H9 (cell line): Measurements from ENCODE around the gene ZBTB38. TPM values are rescaled to one million over a fixed set of nuclear protein-coding genes. Genes with fewer than 3 reads are reported as not detected.
A peak's percentile ranks its signal among the peaks of the same experiment; 100 is the strongest.

Source experiments
- DNase-seq: peaks from one replicate; pipeline ENCODE4 v3.0.0-alpha.2; 2017
- H2AFZ ChIP-seq: one replicate; pipeline ENCODE4 v1.6.1; 2013; ENCODE audit warnings: mild to moderate bottlenecking, low read length, control low read depth, moderate library complexity
- H2AK5ac ChIP-seq: 2 replicates; pipeline ENCODE4 v1.6.1; 2013; ENCODE audit warnings: low read length, control low read depth, mixed read lengths; ENCODE audit not compliant: insufficient read length
- H2BK120ac ChIP-seq: one replicate; pipeline ENCODE4 v1.6.1; 2013; ENCODE audit warnings: low read depth, mild to moderate bottlenecking, low read length, control low read depth, inconsistent platforms; ENCODE audit not compliant: poor library complexity, severe bottlenecking
- H2BK12ac ChIP-seq: 2 replicates; pipeline ENCODE4 v1.6.1; 2013; ENCODE audit warnings: low read length, control low read depth, mixed read lengths, low read depth; ENCODE audit not compliant: insufficient read length
- H2BK15ac ChIP-seq: 2 replicates; pipeline ENCODE4 v1.6.1; 2013; ENCODE audit warnings: low read depth, low read length, control low read depth
- H2BK20ac ChIP-seq: one replicate; pipeline ENCODE4 v1.6.1; 2013; ENCODE audit warnings: low read depth, mild to moderate bottlenecking, low read length, control low read depth, inconsistent platforms; ENCODE audit not compliant: poor library complexity, severe bottlenecking
- H2BK5ac ChIP-seq: 2 replicates; pipeline ENCODE4 v1.6.1; 2013; ENCODE audit warnings: low read length, control low read depth, mixed read lengths; ENCODE audit not compliant: insufficient read length
- H3K14ac ChIP-seq: 2 replicates; pipeline ENCODE4 v1.6.1; 2013; ENCODE audit warnings: low read length, control low read depth; ENCODE audit not compliant: insufficient read depth
- H3K18ac ChIP-seq: 2 replicates; pipeline ENCODE4 v1.6.1; 2013; ENCODE audit warnings: low read depth, mild to moderate bottlenecking, mixed read lengths, low read length, control low read depth; ENCODE audit not compliant: insufficient read length
- H3K23ac ChIP-seq: 2 replicates; pipeline ENCODE4 v1.6.1; 2013; ENCODE audit warnings: low read length, control low read depth, mixed read lengths, low read depth; ENCODE audit not compliant: insufficient read length
- H3K23me2 ChIP-seq: 2 replicates; pipeline ENCODE4 v1.6.1; 2013; ENCODE audit warnings: low read depth, mild to moderate bottlenecking, mixed read lengths, low read length, control low read depth; ENCODE audit not compliant: insufficient read length, poor library complexity, severe bottlenecking
- H3K27ac ChIP-seq: 2 replicates; pipeline ENCODE4 v1.5.1; 2013; ENCODE audit warnings: low read length, control low read depth, mixed read lengths, low read depth; ENCODE audit not compliant: insufficient read length
- H3K27me3 ChIP-seq: 2 replicates; pipeline ENCODE4 v1.6.1; 2013; ENCODE audit warnings: low read length, control low read depth, inconsistent platforms; ENCODE audit not compliant: insufficient read depth
- H3K4ac ChIP-seq: 2 replicates; pipeline ENCODE4 v1.6.1; 2013; ENCODE audit warnings: low read depth, mild to moderate bottlenecking, control low read depth, inconsistent platforms, low read length, moderate library complexity
- H3K4me1 ChIP-seq: 2 replicates; pipeline ENCODE4 v1.6.1; 2013; ENCODE audit warnings: low read length, control low read depth, inconsistent platforms; ENCODE audit not compliant: insufficient read depth
- H3K4me2 ChIP-seq: 2 replicates; pipeline ENCODE4 v1.6.1; 2013; ENCODE audit warnings: low read length, control low read depth, mixed read lengths; ENCODE audit not compliant: insufficient read length, insufficient read depth
- H3K56ac ChIP-seq: 2 replicates; pipeline ENCODE4 v1.6.1; 2013; ENCODE audit warnings: low read depth, mild to moderate bottlenecking, mixed read lengths, low read length, control low read depth; ENCODE audit not compliant: insufficient read length
- H3K79me1 ChIP-seq: 2 replicates; pipeline ENCODE4 v1.6.1; 2013; ENCODE audit warnings: low read depth, mild to moderate bottlenecking, moderate library complexity, low read length, control low read depth, inconsistent platforms; ENCODE audit not compliant: insufficient read depth, poor library complexity, severe bottlenecking
- H3K79me2 ChIP-seq: 2 replicates; pipeline ENCODE4 v1.6.1; 2013; ENCODE audit warnings: low read length, control low read depth, inconsistent platforms; ENCODE audit not compliant: insufficient read depth
- H3K9ac ChIP-seq: 2 replicates; pipeline ENCODE4 v1.6.1; 2013; ENCODE audit warnings: low read length, control low read depth, mixed read lengths; ENCODE audit not compliant: insufficient read length; ENCODE audit errors: extremely low read depth
- H3K9me3 ChIP-seq: one replicate; pipeline ENCODE4 v1.6.1; 2013; ENCODE audit warnings: low read depth, low read length, inconsistent platforms; ENCODE audit not compliant: control insufficient read depth
- H3T11ph ChIP-seq: one replicate; pipeline ENCODE4 v1.6.1; 2013; ENCODE audit warnings: mild to moderate bottlenecking, low read length, control low read depth, inconsistent platforms
- H4K20me1 ChIP-seq: one replicate; pipeline ENCODE4 v1.6.1; 2013; ENCODE audit not compliant: control insufficient read depth, insufficient read length, insufficient read depth
- H4K5ac ChIP-seq: 2 replicates; pipeline ENCODE4 v1.6.1; 2013; ENCODE audit warnings: low read depth, mild to moderate bottlenecking, mixed read lengths, low read length, control low read depth; ENCODE audit not compliant: insufficient read length
- H4K8ac ChIP-seq: replicated peaks from 2 replicates; pipeline ENCODE4 v1.6.1; 2013; ENCODE audit warnings: low read length, control low read depth, mixed read lengths, low read depth; ENCODE audit not compliant: insufficient read length
- H4K91ac ChIP-seq: 2 replicates; pipeline ENCODE4 v1.6.1; 2013; ENCODE audit warnings: low read depth, mild to moderate bottlenecking, moderate library complexity, mixed read lengths, low read length, control low read depth; ENCODE audit not compliant: insufficient read length
- H3K27ac Mint-ChIP-seq, 3 experiments: 2 replicates in 2 of 3; 3 replicates in 1 of 3; pipeline ENCODE4 v1.8.0; 2020 to 2021; ENCODE audit warnings: mixed read lengths in 3 of 3, mild to moderate bottlenecking in 1 of 3, moderate library complexity in 1 of 3
- H3K27me3 Mint-ChIP-seq: 2 replicates; pipeline ENCODE4 v1.8.0; 2021; ENCODE audit warnings: low read depth, mild to moderate bottlenecking, moderate library complexity, mixed read lengths
- H3K36me3 Mint-ChIP-seq, 3 experiments: 2 replicates in 2 of 3; 3 replicates in 1 of 3; pipeline ENCODE4 v1.8.0; 2020 to 2021; ENCODE audit warnings: low read depth in 3 of 3, mixed read lengths in 3 of 3; ENCODE audit not compliant: insufficient read depth in 1 of 3
- H3K4me1 Mint-ChIP-seq, 2 experiments: 2 replicates each; pipeline ENCODE4 v1.8.0; 2020; ENCODE audit warnings: mixed read lengths in 2 of 2
- H3K4me3 Mint-ChIP-seq, 2 experiments: 2 replicates in 1 of 2; 3 replicates in 1 of 2; pipeline ENCODE4 v1.8.0; 2020 to 2021; ENCODE audit warnings: mild to moderate bottlenecking in 2 of 2, mixed read lengths in 2 of 2, moderate library complexity in 1 of 2
- H3K9me3 Mint-ChIP-seq, 2 experiments: 2 replicates in 1 of 2; 3 replicates in 1 of 2; pipeline ENCODE4 v1.8.0; 2020; ENCODE audit warnings: mild to moderate bottlenecking in 2 of 2, mixed read lengths in 2 of 2, moderate library complexity in 1 of 2
- WGBS: extraction: QIAGEN DNeasy Blood & Tissue Kit; methylation state at CpG from one replicate; pipeline ENCODE4 v1.1.7; 2013; ENCODE audit warnings: missing lambda C conversion rate, low lambda C conversion rate, mixed read lengths; ENCODE audit not compliant: insufficient read length; ENCODE audit errors: extremely low coverage; 5-methylcytosine and 5-hydroxymethylcytosine counted together
- total RNA-seq: library from RNA; stranded (reverse); gene quantifications from 2 replicates; pipeline ENCODE4 v1.2.1, GENCODE V29; 2021
- TF ChIP-seq, protein P1 (sequence below): fragments of 200-600 bp; sonication (generic); conservative IDR thresholded peaks from 3 replicates; pipeline ENCODE4 v1.8.0; 2021; ENCODE audit warnings: antibody characterized with exemption, mild to moderate bottlenecking

Gene ZBTB38
- total RNA-seq, 1 experiment from 2014 or later = 14.6 TPM

DNA sequence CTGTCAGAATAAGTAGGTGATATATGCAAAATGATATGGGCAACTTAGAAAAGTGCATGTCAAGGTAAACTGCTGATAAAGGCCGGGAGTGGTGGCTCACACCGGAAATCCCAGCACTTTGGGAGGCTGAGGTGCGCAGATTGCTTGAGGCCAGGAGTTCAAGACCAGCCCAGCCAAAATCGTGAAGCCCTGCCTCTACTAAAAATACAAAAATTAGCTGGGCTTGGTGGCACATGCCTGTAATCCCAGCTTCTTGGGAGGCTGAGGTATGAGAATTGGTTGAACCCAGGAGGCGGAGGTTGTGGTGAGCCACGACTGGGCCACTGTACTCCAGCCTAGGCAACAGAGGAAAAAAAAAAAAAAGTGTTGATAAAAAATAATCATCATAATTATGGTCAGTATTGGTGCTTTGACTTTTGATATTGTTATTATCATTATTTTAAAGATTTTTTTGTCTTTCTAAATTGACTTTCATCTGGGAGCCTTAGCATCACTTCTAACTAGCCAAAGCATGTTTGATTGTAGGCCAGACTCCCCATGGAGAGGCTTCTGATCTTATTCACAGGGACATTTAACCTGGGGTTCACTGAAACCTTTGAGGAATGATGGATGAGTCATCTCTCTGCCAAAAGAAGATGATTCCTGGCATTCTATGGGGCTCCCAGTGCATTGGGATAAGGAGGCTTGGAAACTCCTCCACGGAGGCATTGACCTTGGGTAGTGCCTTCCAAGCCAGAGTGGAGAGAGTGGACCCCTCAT, 5.6 kb downstream of the ZBTB38 start:
- no peak overlapping the region for H3K27ac Mint-ChIP-seq
- DNase-seq = peak; percentile 56
- no peak overlapping the region for H2BK120ac ChIP-seq
- no CpG with 5 or more reads among the region's 7 CpGs for WGBS
- H3K9me3 Mint-ChIP-seq = no peaks in the 10 kb centered on the region
- H4K20me1 ChIP-seq = no peaks in the 10 kb centered on the region
- H3K56ac ChIP-seq = no peak overlapping the region
- H3T11ph ChIP-seq = no peak overlapping the region
- no peaks in the 10 kb centered on the region for H3K9me3 ChIP-seq
- no peak overlapping the region for H2AK5ac ChIP-seq
- H3K23me2 ChIP-seq = no peaks in the 10 kb centered on the region
- H3K14ac ChIP-seq = no peak overlapping the region
- TF ChIP-seq, protein P1, sequence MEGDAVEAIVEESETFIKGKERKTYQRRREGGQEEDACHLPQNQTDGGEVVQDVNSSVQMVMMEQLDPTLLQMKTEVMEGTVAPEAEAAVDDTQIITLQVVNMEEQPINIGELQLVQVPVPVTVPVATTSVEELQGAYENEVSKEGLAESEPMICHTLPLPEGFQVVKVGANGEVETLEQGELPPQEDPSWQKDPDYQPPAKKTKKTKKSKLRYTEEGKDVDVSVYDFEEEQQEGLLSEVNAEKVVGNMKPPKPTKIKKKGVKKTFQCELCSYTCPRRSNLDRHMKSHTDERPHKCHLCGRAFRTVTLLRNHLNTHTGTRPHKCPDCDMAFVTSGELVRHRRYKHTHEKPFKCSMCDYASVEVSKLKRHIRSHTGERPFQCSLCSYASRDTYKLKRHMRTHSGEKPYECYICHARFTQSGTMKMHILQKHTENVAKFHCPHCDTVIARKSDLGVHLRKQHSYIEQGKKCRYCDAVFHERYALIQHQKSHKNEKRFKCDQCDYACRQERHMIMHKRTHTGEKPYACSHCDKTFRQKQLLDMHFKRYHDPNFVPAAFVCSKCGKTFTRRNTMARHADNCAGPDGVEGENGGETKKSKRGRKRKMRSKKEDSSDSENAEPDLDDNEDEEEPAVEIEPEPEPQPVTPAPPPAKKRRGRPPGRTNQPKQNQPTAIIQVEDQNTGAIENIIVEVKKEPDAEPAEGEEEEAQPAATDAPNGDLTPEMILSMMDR = no peak
- peaks cover 10% of the 10 kb centered on the region; the same call in 1 of the 2 replicates for H3K4me1 ChIP-seq
- H3K27me3 Mint-ChIP-seq = peaks cover 3% of the 10 kb centered on the region
- H2BK20ac ChIP-seq = no peak overlapping the region
- no peak overlapping the region for H2AFZ ChIP-seq
- H3K4ac ChIP-seq = no peak overlapping the region
- no peaks in the 10 kb centered on the region; a peak in 2 of 7 replicates for H3K36me3 Mint-ChIP-seq
- no peak overlapping the region for H2BK12ac ChIP-seq
- H2BK5ac ChIP-seq = no peak overlapping the region
- H3K9ac ChIP-seq = no peak overlapping the region
- H2BK15ac ChIP-seq = no peak overlapping the region
- H3K27ac ChIP-seq = no peak overlapping the region
- no peak overlapping the region for H3K4me3 Mint-ChIP-seq
- H3K79me1 ChIP-seq = no peaks in the 10 kb centered on the region
- peaks cover 46 to 47% of the 10 kb centered on the region in 2 experiments for H3K4me1 Mint-ChIP-seq
- H3K23ac ChIP-seq = no peak overlapping the region
- no peak overlapping the region for H3K4me2 ChIP-seq
- H3K18ac ChIP-seq = no peak overlapping the region
- no peak overlapping the region for H4K8ac ChIP-seq
- no peak overlapping the region for H4K5ac ChIP-seq
- no peaks in the 10 kb centered on the region for H3K79me2 ChIP-seq
- H4K91ac ChIP-seq = no peak overlapping the region
- H3K27me3 ChIP-seq = no peaks in the 10 kb centered on the region
